Astrocyte (in vitro differentiated cells and primary cell): ENCODE measurements around the gene NCAPD2. TPM values are rescaled to one million over a fixed set of nuclear protein-coding genes. Genes with fewer than 3 reads are reported as not detected.
A peak's percentile ranks its signal among the peaks of the same experiment; 100 is the strongest.

ENCODE experiments used
- DNase-seq: peaks from one replicate; pipeline ENCODE4 v3.0.0-alpha.2; 2010; ENCODE audit warnings: low read depth
- FAIRE-seq: peaks from 2 replicates; lab custom pipeline; 2011; peaks lifted over from hg19 to GRCh38; lab: Jason Lieb, UNC
- H2AFZ ChIP-seq: 2 replicates; pipeline ENCODE4 v1.6.0; 2012; ENCODE audit warnings: low read depth, low read length, inconsistent platforms
- H3K27ac ChIP-seq: 2 replicates; pipeline ENCODE4 v1.5.1; 2011; ENCODE audit warnings: low read depth, low read length, inconsistent platforms
- H3K27me3 ChIP-seq: 2 replicates; pipeline ENCODE4 v1.6.0; 2011; ENCODE audit warnings: low read length, inconsistent platforms; ENCODE audit not compliant: insufficient read depth
- H3K36me3 ChIP-seq: 2 replicates; pipeline ENCODE4 v1.5.1; 2011; ENCODE audit warnings: low read length, inconsistent platforms; ENCODE audit not compliant: insufficient read depth
- H3K4me1 ChIP-seq: 2 replicates; pipeline ENCODE4 v1.5.1; 2011; ENCODE audit warnings: low read length, inconsistent platforms; ENCODE audit not compliant: insufficient read depth
- H3K4me2 ChIP-seq: 2 replicates; pipeline ENCODE4 v1.6.0; 2012; ENCODE audit warnings: low read length, inconsistent platforms
- H3K4me3 ChIP-seq: 2 replicates; pipeline ENCODE4 v1.5.1; 2011; ENCODE audit warnings: low read depth, mild to moderate bottlenecking, low read length, inconsistent platforms; ENCODE audit not compliant: insufficient read depth
- H3K79me2 ChIP-seq: 2 replicates; pipeline ENCODE4 v1.6.0; 2012; ENCODE audit warnings: mild to moderate bottlenecking, low read length, inconsistent platforms; ENCODE audit not compliant: insufficient read depth
- H3K9ac ChIP-seq: 2 replicates; pipeline ENCODE4 v1.6.0; 2012; ENCODE audit warnings: mild to moderate bottlenecking, low read length, inconsistent platforms
- H3K9me3 ChIP-seq: 2 replicates; pipeline ENCODE4 v1.5.1; 2012; ENCODE audit warnings: low read depth, mild to moderate bottlenecking, low read length, inconsistent platforms; ENCODE audit not compliant: insufficient read depth
- H4K20me1 ChIP-seq: 2 replicates; pipeline ENCODE4 v1.6.0; 2012; ENCODE audit warnings: low read length, inconsistent platforms; ENCODE audit not compliant: insufficient read depth
- H3K27ac Mint-ChIP-seq: one replicate; pipeline ENCODE4 v1.8.0; 2021; ENCODE audit warnings: mild to moderate bottlenecking, mixed read lengths; ENCODE audit not compliant: unreplicated experiment
- H3K27me3 Mint-ChIP-seq: one replicate; pipeline ENCODE4 v1.8.0; 2021; ENCODE audit warnings: low read depth, mixed read lengths; ENCODE audit not compliant: unreplicated experiment
- H3K36me3 Mint-ChIP-seq: one replicate; pipeline ENCODE4 v1.8.0; 2021; ENCODE audit warnings: low read depth, mixed read lengths; ENCODE audit not compliant: unreplicated experiment
- H3K4me1 Mint-ChIP-seq: one replicate; pipeline ENCODE4 v1.8.0; 2021; ENCODE audit warnings: low read depth, mixed read lengths; ENCODE audit not compliant: unreplicated experiment
- H3K4me3 Mint-ChIP-seq: one replicate; pipeline ENCODE4 v1.8.0; 2021; ENCODE audit warnings: mild to moderate bottlenecking, moderate library complexity, mixed read lengths; ENCODE audit not compliant: unreplicated experiment
- H3K9me3 Mint-ChIP-seq: one replicate; pipeline ENCODE4 v1.8.0; 2021; ENCODE audit warnings: mild to moderate bottlenecking, mixed read lengths; ENCODE audit not compliant: unreplicated experiment
- EZH2 ChIP-seq: IDR thresholded peaks from 2 replicates; pipeline ENCODE4 v1.6.1; 2012; ENCODE audit warnings: mild to moderate bottlenecking, low read length, inconsistent platforms; ENCODE audit not compliant: insufficient read depth
- total RNA-seq: library from RNA; stranded (reverse); gene quantifications from 2 replicates; pipeline ENCODE4 v1.2.1, GENCODE V29; 2021
- TF ChIP-seq, protein P1 (sequence below): IDR thresholded peaks from 2 replicates; pipeline ENCODE4 v1.5.1; 2011; ENCODE audit warnings: low read depth, mild to moderate bottlenecking, inconsistent platforms, low read length, moderate library complexity; ENCODE audit not compliant: insufficient read depth

NCAPD2 gene
- total RNA-seq, 1 donor from 2014 or later = 18.6 TPM

DNA sequence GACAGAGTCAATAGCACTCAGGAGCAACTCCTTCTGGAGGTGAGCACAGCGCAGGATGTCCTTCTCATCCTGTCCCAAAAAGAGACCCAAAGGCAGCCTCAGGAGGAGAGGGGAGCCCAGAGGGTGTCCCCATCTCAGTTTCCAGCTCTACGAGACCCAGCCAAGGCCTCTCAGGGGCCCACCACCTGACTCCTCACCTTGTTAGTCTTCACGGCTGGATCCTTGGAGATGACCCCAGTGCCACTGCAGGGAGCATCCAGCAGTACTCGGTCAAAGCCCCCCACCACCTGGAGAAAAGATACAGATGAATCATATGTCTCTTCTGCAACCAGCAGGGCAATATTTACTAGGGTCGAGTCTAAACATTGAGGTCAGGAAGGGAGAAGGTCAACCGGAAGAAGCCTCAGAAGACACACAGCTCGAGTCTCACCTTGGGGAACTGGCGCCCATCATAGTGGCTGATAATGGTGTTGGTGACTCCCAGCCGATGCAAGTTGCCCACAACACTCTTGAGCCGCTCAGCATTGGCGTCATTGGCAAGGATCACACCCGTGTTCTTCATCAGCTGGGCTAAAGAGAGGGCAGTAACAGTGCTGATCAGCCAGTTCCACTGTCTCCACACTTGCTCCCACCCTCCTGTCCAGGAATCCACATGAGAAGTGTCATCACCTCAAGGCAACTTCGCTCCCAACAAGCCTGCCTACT lies 66.8 kb downstream of the NCAPD2 start:
- H3K27me3 ChIP-seq = no peaks in the 10 kb centered on the region
- FAIRE-seq (no peak), DNase-seq (no peak)
- H3K9me3 ChIP-seq = no peaks in the 10 kb centered on the region
- H3K79me2 ChIP-seq = peaks cover 53% of the 10 kb centered on the region
- Mint-ChIP-seq H3K36me3 (peaks cover 27% of the 10 kb centered on the region), H3K9me3 (no peaks in the 10 kb centered on the region), H3K27ac (no peak overlapping the region), H3K4me1 (no peaks in the 10 kb centered on the region), H3K4me3 (peak overlapping the region; percentile 68), H3K27me3 (no peaks in the 10 kb centered on the region)
- H3K36me3 ChIP-seq = peaks cover 60% of the 10 kb centered on the region
- no peak overlapping the region for H3K4me3 ChIP-seq
- TF ChIP-seq, protein P1, sequence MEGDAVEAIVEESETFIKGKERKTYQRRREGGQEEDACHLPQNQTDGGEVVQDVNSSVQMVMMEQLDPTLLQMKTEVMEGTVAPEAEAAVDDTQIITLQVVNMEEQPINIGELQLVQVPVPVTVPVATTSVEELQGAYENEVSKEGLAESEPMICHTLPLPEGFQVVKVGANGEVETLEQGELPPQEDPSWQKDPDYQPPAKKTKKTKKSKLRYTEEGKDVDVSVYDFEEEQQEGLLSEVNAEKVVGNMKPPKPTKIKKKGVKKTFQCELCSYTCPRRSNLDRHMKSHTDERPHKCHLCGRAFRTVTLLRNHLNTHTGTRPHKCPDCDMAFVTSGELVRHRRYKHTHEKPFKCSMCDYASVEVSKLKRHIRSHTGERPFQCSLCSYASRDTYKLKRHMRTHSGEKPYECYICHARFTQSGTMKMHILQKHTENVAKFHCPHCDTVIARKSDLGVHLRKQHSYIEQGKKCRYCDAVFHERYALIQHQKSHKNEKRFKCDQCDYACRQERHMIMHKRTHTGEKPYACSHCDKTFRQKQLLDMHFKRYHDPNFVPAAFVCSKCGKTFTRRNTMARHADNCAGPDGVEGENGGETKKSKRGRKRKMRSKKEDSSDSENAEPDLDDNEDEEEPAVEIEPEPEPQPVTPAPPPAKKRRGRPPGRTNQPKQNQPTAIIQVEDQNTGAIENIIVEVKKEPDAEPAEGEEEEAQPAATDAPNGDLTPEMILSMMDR = no peak
- TF ChIP-seq EZH2 = no peak
- no peak overlapping the region for H2AFZ ChIP-seq
- H3K27ac ChIP-seq = no peak overlapping the region
- no peaks in the 10 kb centered on the region for H3K4me1 ChIP-seq
- H4K20me1 ChIP-seq = peaks cover 63% of the 10 kb centered on the region
- no peak overlapping the region for H3K9ac ChIP-seq
- H3K4me2 ChIP-seq = no peak overlapping the region

DNA sequence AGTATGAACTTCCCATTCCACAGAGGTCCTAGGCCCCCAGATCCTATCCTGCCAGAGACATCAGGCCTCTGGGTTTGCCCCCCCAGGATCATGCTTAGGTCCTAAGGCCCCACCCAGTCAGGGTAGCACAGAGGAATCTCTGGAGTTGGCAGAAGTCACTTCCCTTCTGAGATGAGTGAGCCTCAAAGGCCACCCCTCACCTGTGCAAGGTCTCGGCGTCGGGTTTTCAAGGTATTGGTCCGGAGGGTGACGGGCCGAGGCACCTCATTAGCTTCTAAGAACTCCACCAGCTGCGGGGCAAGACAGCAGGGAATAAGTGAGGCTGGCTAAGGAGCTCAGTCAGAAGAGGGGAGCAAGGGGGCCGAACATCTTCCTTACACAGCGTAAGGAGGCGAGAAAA lies 69.0 kb downstream of the NCAPD2 start:
- H3K4me3 ChIP-seq = no peak overlapping the region

More for the DNA sequence above, 69.0 kb downstream of the NCAPD2 start:
- peaks cover 70% of the 10 kb centered on the region for H4K20me1 ChIP-seq
- H3K9me3 Mint-ChIP-seq = no peaks in the 10 kb centered on the region
- H3K27me3 ChIP-seq = no peaks in the 10 kb centered on the region
- H3K27me3 Mint-ChIP-seq = no peaks in the 10 kb centered on the region
- H2AFZ ChIP-seq = no peak overlapping the region
- peaks cover 6% of the 10 kb centered on the region for H3K4me1 Mint-ChIP-seq
- H3K27ac ChIP-seq = no peak overlapping the region
- peak overlapping the region; percentile 35 for H3K4me3 Mint-ChIP-seq
- H3K27ac Mint-ChIP-seq = no peak overlapping the region
- H3K4me1 ChIP-seq = peaks cover 5% of the 10 kb centered on the region
- FAIRE-seq = no peak
- no peak for TF ChIP-seq EZH2
- TF ChIP-seq, protein P1 = no peak
- H3K36me3 ChIP-seq = peaks cover 59% of the 10 kb centered on the region
- no peak overlapping the region for H3K4me2 ChIP-seq
- H3K79me2 ChIP-seq = peaks cover 60% of the 10 kb centered on the region
- H3K9ac ChIP-seq = no peak overlapping the region
- peaks cover 29% of the 10 kb centered on the region for H3K36me3 Mint-ChIP-seq
- no peaks in the 10 kb centered on the region for H3K9me3 ChIP-seq
- no peak for DNase-seq
